Effector memory CD8-positive, alpha-beta T cell (primary cell): ENCODE measurements around the gene CNTLN.
"Not testable (repeated sequence)": the region's sequence is repeated elsewhere in the genome, so short reads cannot be mapped to it uniquely, and the experiment has no call there.

Source experiments
- ATAC-seq: fragments of 150-1000 bp; cut with Tn5 transposase; replicated peaks from 2 replicates; pipeline ENCODE4 v1.10.0; 2021; ENCODE audit warnings: mild to moderate bottlenecking, moderate library complexity
- DNase-seq, 3 experiments: peaks; one replicate each; pipeline ENCODE4 v3.0.0; 2021
- H3K27ac Mint-ChIP-seq, 2 donors: one replicate each; pipeline ENCODE4 v1.8.0; 2022; ENCODE audit warnings: mild to moderate bottlenecking in 2 of 2, mixed read lengths in 2 of 2, moderate library complexity in 2 of 2
- H3K27me3 Mint-ChIP-seq, 2 donors: one replicate each; pipeline ENCODE4 v1.8.0; 2022; ENCODE audit warnings: mixed read lengths in 2 of 2
- H3K36me3 Mint-ChIP-seq: one replicate; pipeline ENCODE4 v1.8.0; 2022; ENCODE audit warnings: mild to moderate bottlenecking, moderate library complexity, mixed read lengths; ENCODE audit not compliant: insufficient read depth
- H3K4me1 Mint-ChIP-seq, 2 donors: one replicate each; pipeline ENCODE4 v1.8.0; 2022; ENCODE audit warnings: low read depth in 2 of 2, mixed read lengths in 2 of 2
- H3K4me3 Mint-ChIP-seq, 2 donors: one replicate each; pipeline ENCODE4 v1.8.0; 2022; ENCODE audit warnings: mild to moderate bottlenecking in 2 of 2, mixed read lengths in 2 of 2, moderate library complexity in 2 of 2
- H3K9me3 Mint-ChIP-seq, 2 donors: one replicate each; pipeline ENCODE4 v1.8.0; 2022; ENCODE audit warnings: mixed read lengths in 2 of 2

The CNTLN gene

DNA sequence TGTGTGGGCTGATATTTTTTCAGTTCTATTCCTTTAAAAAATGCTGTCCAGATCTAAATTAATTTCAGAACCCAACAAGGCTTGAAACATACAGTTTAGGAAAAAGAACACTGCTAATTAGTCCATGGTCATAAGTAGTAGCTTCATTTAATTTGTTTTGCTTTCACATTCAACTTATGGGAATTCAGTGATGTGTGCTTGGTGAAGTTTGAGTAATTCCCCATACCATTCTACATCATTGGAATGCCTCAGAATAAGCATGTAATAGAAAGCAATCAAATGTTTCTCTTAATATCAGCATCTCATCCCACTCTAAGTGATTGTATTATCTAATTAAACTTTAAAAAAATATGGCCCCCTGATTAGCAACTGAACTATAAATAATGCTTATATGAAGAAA is 2.7 kb downstream of the CNTLN start:
- H3K4me3 Mint-ChIP-seq = no peak overlapping the region
- peaks cover 9 to 16% of the 10 kb centered on the region in 2 donors for H3K9me3 Mint-ChIP-seq
- H3K4me1 Mint-ChIP-seq = peaks cover 0 to 4% of the 10 kb centered on the region in 2 donors
- peaks cover 9 to 11% of the 10 kb centered on the region in 2 donors for H3K27me3 Mint-ChIP-seq
- DNase-seq (no peak), ATAC-seq (no peak)
- no peak overlapping the region for H3K27ac Mint-ChIP-seq
- H3K36me3 Mint-ChIP-seq = no peaks in the 10 kb centered on the region

GRCh38 chr9:17138503-17138902 is 3.7 kb downstream of the CNTLN start:
- Mint-ChIP-seq H3K36me3 (no peaks in the 10 kb centered on the region), H3K27me3 (peaks cover 9 to 11% of the 10 kb centered on the region in 2 donors), H3K9me3 (peaks cover 9 to 16% of the 10 kb centered on the region in 2 donors), H3K4me3 (no peak overlapping the region), H3K4me1 (peaks cover 0 to 4% of the 10 kb centered on the region in 2 donors), H3K27ac (no peak overlapping the region)
- ATAC-seq (no peak), DNase-seq (no peak)

DNA sequence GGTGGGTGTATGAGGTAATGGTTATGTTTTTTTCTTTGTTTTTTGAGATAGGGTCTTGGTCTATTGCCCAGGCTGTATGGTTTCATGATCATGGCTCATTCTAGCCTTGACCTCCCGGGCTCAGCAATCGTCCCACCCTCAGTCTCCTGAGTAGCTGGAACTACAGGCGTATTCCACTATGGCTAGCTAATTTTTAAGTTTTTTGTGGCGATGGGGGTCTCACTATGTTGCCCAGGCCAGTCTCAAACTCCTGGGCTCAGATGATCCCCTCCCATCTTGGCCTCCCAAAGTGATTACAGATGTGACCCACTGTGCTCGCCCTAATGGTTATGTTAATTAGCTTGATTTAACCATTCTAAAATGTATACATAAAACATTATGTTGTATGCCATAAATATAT is 5.6 kb downstream of the CNTLN start:
- Mint-ChIP-seq H3K27me3 (no peaks in the 10 kb centered on the region), H3K4me1 (no peaks in the 10 kb centered on the region), H3K27ac (no peak overlapping the region), H3K36me3 (no peaks in the 10 kb centered on the region), H3K4me3 (no peak overlapping the region), H3K9me3 (peaks cover 7 to 10% of the 10 kb centered on the region in 2 donors)
- no peak for ATAC-seq
- no peak for DNase-seq

DNA sequence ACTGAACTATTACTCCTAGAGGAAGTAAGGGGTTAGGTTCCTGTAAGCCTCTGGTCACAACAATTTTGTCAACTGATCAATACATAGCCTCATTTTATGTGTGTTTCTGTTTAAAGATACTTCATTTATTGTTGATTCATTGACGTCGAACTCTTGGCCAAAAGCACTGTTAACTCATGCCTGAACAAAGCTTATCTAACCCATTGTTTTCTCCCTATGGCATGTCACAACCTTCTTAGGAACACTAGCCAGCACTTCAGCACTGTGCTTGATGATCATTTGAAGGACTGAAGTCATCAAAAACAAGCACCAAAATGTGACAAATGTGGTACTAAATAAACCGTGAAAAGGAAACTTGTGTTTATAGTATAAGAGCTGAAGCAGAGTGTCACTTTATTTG is 13.5 kb downstream of the CNTLN start:
- Mint-ChIP-seq H3K9me3 (peaks cover 2 to 20% of the 10 kb centered on the region in 2 donors), H3K36me3 (no peaks in the 10 kb centered on the region), H3K27me3 (no peaks in the 10 kb centered on the region), H3K4me3 (no peak overlapping the region), H3K4me1 (no peaks in the 10 kb centered on the region), H3K27ac (no peak overlapping the region)
- no peak for DNase-seq
- no peak for ATAC-seq

GRCh38 chr9:17159469-17159868 is 24.6 kb downstream of the CNTLN start:
- Mint-ChIP-seq H3K4me3 (no peak overlapping the region), H3K36me3 (no peaks in the 10 kb centered on the region), H3K27me3 (no peaks in the 10 kb centered on the region), H3K27ac (no peak overlapping the region), H3K4me1 (no peaks in the 10 kb centered on the region), H3K9me3 (peaks cover 0 to 7% of the 10 kb centered on the region in 2 donors)
- ATAC-seq (no peak), DNase-seq (no peak)

DNA sequence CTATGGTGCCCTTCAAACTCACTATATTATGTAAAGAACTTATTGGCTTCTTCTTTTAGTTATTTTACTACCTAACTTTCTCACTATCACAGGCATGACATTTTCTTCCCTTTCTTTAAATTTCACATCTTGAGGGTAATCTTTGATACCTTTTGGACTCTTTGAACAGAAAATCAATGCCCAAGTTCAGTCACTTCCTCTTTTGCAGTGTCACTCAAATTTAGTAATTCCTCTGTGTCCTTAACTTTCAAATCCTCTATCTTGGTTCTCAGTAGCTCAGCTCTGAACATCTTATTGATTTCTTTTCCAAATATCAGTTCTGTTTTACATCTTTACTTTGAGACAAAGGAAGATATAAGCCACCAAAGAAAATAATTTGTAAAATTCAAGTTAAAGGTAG is 25.5 kb downstream of the CNTLN start:
- no peaks in the 10 kb centered on the region for H3K36me3 Mint-ChIP-seq
- no peaks in the 10 kb centered on the region for H3K4me1 Mint-ChIP-seq
- no peak overlapping the region for H3K4me3 Mint-ChIP-seq
- H3K27ac Mint-ChIP-seq = no peak overlapping the region
- DNase-seq = no peak
- no peaks in the 10 kb centered on the region for H3K27me3 Mint-ChIP-seq
- H3K9me3 Mint-ChIP-seq = peaks cover 0 to 9% of the 10 kb centered on the region in 2 donors
- no peak for ATAC-seq

- peaks cover 2% of the 10 kb centered on the region for H3K36me3 Mint-ChIP-seq
- no peaks in the 10 kb centered on the region for H3K27me3 Mint-ChIP-seq
- ATAC-seq (no peak), DNase-seq (no peak)
- no peak overlapping the region for H3K4me3 Mint-ChIP-seq
- H3K27ac Mint-ChIP-seq = no peak overlapping the region
- H3K9me3 Mint-ChIP-seq = peaks cover 0 to 10% of the 10 kb centered on the region in 2 donors
- no peaks in the 10 kb centered on the region for H3K4me1 Mint-ChIP-seq
Observed at GRCh38 chr9:17165764-17166163, 30.9 kb downstream of the CNTLN start.

DNA sequence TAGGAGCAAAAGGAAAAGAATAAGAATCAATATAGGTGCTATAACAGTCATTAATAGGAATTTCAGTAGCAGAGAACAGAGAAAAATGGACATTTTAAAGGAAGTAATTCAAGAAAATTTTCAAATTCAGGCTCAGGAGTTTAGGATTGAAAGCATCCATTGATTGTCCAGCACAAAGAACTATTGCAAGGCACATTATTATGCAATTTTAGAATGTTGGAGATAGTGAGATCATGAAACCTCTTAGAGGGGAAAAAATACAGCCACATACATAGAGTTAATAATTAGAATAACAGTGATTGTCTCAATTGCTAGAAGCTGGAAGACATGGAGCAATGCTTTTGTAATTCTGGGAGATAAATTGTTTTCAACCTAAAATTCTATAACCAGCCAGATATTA is 31.5 kb downstream of the CNTLN start:
- no peak overlapping the region for H3K27ac Mint-ChIP-seq
- no peaks in the 10 kb centered on the region for H3K27me3 Mint-ChIP-seq
- DNase-seq = no peak

DNA sequence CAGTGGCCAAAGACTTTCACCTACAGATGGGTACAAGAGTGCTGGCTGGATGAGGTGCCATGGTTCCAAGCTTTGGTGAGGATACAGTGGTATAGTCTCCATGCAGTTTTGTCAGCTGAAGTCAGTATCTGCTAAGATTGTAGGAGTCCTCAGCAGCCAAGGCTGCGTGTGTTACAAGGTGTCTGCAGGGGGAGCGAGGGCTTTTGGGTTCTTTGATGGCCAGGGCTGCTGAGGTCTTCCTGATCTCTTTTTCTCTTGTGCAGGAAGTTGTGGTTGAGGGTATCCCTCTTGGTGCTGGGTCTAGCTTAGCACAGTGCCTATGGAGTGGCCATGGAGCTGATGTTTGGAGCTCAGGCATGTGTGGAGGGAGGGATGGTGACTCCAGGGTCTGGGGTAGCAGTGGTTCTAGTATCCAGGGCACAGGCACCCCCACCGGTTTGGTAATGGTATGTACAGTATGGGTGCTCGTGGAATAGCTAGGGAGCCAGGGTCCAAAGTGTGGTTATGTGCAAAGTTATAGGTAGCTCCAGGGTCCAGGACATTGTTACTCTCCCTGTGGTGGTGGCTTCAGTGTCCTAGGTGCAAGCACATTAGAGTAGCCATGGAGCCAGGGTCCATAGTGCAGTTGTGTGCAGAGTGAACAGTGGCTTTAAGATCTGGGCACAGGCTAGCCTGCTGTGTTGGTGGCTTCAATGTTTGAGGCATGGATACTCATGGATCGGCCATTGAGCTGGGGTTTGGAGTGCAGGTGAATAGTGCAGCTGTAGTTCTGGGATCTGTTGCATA is 36.7 kb downstream of the CNTLN start:
- Mint-ChIP-seq H3K36me3 (peaks cover 2% of the 10 kb centered on the region), H3K27ac (no peak overlapping the region), H3K4me3 (no peak overlapping the region), H3K27me3 (no peaks in the 10 kb centered on the region), H3K4me1 (no peaks in the 10 kb centered on the region), H3K9me3 (peaks cover 12 to 14% of the 10 kb centered on the region in 2 donors)
- ATAC-seq (no peak), DNase-seq (no peak)

More for the DNA sequence above, 31.5 kb downstream of the CNTLN start:
- Mint-ChIP-seq H3K36me3 (peaks cover 2% of the 10 kb centered on the region), H3K4me1 (no peaks in the 10 kb centered on the region), H3K9me3 (peaks cover 5 to 13% of the 10 kb centered on the region in 2 donors), H3K4me3 (no peak overlapping the region)
- ATAC-seq = no peak

DNA sequence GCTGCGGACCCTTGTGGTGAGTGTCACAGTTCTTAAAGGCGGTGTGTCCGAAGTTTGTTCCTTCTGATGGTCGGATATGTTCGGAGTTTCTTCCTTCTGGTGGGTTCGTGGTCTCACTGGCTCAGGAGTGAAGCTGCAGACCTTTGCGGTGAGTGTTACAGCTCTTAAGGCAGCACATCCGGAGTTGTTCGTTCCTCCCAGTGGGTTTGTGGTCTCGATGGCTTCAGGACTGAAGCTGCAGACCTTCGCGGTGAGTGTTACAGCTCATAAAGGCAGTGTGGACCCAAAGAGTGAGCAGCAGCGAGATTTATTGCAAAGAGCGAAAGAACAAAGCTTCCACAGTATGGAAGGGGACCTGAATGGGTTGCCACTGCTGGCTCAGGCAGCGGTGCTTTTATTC is 42.7 kb downstream of the CNTLN start:
- not testable (repeated sequence) for H3K4me1 Mint-ChIP-seq, H3K36me3 Mint-ChIP-seq, H3K27ac Mint-ChIP-seq, H3K4me3 Mint-ChIP-seq, ATAC-seq, H3K27me3 Mint-ChIP-seq, DNase-seq
- H3K9me3 Mint-ChIP-seq = peaks cover 4 to 11% of the 10 kb centered on the region in 2 donors

DNA sequence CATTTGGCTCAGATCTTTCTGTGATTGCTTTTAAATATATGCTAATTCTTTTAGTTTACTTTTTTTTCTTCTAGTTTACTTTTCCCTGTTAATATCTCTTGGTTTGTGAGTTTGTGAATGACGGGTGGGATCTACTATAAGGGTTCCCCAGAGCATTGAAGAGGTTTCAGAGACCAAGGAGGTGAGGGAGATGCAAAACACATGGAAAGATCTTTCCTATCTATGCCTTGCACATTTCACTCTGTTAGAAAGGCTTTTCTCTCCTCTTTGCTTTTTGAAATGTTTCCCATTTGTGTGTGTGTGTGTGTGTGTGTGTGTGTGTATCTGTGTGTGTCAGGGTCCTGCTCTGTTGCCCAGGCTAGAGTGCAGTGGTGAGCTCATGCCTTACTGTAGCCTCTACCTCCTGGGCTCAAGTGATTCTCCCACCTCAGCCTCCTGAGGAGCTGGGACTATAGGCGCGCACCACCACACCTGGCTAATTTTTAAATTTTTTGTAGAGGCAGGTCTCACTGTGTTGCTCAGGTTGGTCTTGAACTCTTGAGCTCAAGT is 50.7 kb downstream of the CNTLN start:
- Mint-ChIP-seq H3K4me1 (no peaks in the 10 kb centered on the region), H3K27me3 (no peaks in the 10 kb centered on the region), H3K36me3 (no peaks in the 10 kb centered on the region), H3K9me3 (peaks cover 2 to 16% of the 10 kb centered on the region in 2 donors), H3K27ac (no peak overlapping the region), H3K4me3 (no peak overlapping the region)
- DNase-seq = no peak
- ATAC-seq = no peak

DNA sequence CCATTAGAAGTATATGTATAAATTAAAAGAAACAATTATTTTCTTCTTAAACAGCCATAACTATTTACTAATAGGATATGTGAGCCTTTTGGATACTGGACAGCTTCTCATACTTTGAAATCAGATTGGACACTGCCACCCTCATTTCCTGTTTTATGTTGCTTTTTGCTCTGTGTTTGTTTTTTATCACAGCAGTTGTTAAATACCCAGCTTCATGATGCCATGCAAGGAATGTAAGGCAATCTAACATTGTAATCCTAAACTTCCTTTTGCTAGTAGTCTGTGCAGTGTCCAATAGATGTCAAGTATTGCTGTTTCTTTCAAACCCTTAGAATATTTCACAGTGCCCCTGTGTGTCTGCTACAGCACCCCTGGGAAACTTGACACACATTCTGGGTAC is 56.2 kb downstream of the CNTLN start:
- peaks cover 7 to 9% of the 10 kb centered on the region in 2 donors for H3K9me3 Mint-ChIP-seq
- H3K4me1 Mint-ChIP-seq = no peaks in the 10 kb centered on the region
- ATAC-seq (no peak), DNase-seq (no peak)
- H3K4me3 Mint-ChIP-seq = no peak overlapping the region
- no peak overlapping the region for H3K27ac Mint-ChIP-seq
- H3K27me3 Mint-ChIP-seq = no peaks in the 10 kb centered on the region
- H3K36me3 Mint-ChIP-seq = peaks cover 2% of the 10 kb centered on the region

GRCh38 chr9:17204611-17205152 is 69.8 kb downstream of the CNTLN start:
- ATAC-seq (no peak), DNase-seq (no peak)
- Mint-ChIP-seq H3K4me1 (no peaks in the 10 kb centered on the region), H3K27me3 (no peaks in the 10 kb centered on the region), H3K4me3 (no peak overlapping the region), H3K27ac (no peak overlapping the region), H3K9me3 (peaks cover 4 to 9% of the 10 kb centered on the region in 2 donors), H3K36me3 (no peaks in the 10 kb centered on the region)

DNA sequence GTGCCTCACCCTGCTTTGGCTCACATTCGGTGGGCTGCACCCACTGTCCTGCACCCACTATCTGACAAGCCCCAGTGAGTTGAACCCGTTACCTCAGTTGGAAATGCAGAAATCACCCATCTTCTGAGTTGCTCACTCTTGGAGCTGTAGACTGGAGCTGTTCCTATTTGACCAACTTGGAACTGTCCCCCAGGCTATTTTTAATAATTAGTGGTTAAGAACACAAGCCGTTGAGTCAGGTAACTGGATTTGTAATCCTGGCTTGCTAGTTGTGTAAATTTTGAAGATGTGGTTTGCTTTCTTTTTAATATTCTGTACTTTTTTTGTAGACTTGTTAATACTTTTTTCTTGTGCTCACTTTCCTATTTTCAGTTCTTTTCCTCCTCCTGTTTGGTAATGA is 81.2 kb downstream of the CNTLN start:
- Mint-ChIP-seq H3K27me3 (no peaks in the 10 kb centered on the region), H3K9me3 (peaks cover 6 to 8% of the 10 kb centered on the region in 2 donors), H3K27ac (no peak overlapping the region), H3K4me1 (no peaks in the 10 kb centered on the region), H3K4me3 (no peak overlapping the region), H3K36me3 (no peaks in the 10 kb centered on the region)
- ATAC-seq (no peak), DNase-seq (no peak)
